PFSK-1 (cell line): Measurements from ENCODE around the gene FMNL2.

ENCODE experiments used
- POLR2AphosphoS5 ChIP-seq: IDR thresholded peaks from 2 replicates; pipeline ENCODE4 v1.6.1; 2012; ENCODE audit warnings: low read depth, mild to moderate bottlenecking, control low read depth, low read length, moderate library complexity
- SIN3A ChIP-seq: IDR thresholded peaks from 2 replicates; pipeline ENCODE4 v1.6.1; 2012; ENCODE audit warnings: mild to moderate bottlenecking, low read length, moderate library complexity, borderline replicate concordance; ENCODE audit not compliant: insufficient read depth
- TAF1 ChIP-seq: IDR thresholded peaks from 2 replicates; pipeline ENCODE4 v1.6.1; 2012; ENCODE audit warnings: low read length, control low read depth, borderline replicate concordance; ENCODE audit not compliant: insufficient read depth

GRCh38 chr2:152630466-152630865 lies 295.5 kb downstream of the FMNL2 start:
- TF ChIP-seq POLR2AphosphoS5: no peak
- TF ChIP-seq TAF1: no peak
- TF ChIP-seq SIN3A: no peak
